Measurements from ENCODE around the gene GBA2. TPM values are rescaled to one million over a fixed set of nuclear protein-coding genes. Genes with fewer than 3 reads are reported as not detected.

The GBA2 gene
- total RNA-seq, 1 experiment from 2014 or later, result 16.0 TPM

DNA sequence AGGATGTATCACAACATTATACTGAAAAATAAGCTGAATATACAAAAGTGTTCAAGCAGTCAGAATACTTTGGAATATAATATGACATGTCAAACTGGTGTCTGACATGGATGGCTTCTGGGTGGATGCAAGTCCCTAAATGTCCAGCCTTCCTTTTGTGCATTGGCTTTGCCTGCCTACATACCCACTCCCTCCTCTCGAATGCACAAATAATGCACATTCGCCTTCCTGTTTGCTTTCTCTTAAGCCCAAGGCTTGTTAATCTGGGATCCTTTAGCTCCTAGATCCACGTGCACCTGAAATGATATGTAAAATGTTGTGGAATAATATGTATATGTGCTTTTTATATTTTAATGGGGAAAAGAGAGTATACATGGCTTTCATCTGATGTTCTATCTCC is 29.5 kb upstream of the GBA2 start:
- no peak for DNase-seq (ENCODE audit: low read depth in 1 of 2, low spot score in 2 of 2)
- Histone ChIP-seq H3K27me3 (replicated peaks) (no peaks in the 10 kb centered on the region), H3K36me3 (no peaks in the 10 kb centered on the region), H3K4me1 (replicated peaks) (no peaks in the 10 kb centered on the region), H3K9me3 (replicated peaks) (no peaks in the 10 kb centered on the region), H3K27ac (no peak overlapping the region), H3K4me3 (no peak overlapping the region)

DNA sequence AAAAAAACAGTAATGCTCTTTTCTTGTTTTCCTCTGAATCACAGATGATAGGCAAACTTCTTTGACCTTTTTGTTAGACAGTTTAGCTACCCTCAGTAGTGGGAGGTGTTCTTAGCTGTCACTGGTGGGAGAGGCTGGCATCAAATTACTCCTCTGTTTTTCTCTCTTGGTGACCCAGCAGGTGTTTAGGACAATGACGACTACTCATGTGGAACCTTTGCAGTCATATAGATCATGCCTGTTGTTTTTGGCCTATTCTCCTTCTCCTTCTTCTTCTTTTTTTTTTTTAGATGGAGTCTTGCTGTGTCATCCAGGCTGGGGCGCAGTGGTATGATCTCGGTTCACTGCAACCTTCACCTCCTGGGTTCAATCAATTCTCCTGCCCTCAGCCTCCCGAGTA is 27.0 kb upstream of the GBA2 start:
- DNase-seq (ENCODE audit: low read depth in 1 of 2, low spot score in 2 of 2), result no peak
- Histone ChIP-seq H3K27me3 (replicated peaks) (no peaks in the 10 kb centered on the region), H3K9me3 (replicated peaks) (no peaks in the 10 kb centered on the region), H3K4me1 (replicated peaks) (no peaks in the 10 kb centered on the region), H3K27ac (no peak overlapping the region), H3K36me3 (no peaks in the 10 kb centered on the region), H3K4me3 (no peak overlapping the region)

DNA sequence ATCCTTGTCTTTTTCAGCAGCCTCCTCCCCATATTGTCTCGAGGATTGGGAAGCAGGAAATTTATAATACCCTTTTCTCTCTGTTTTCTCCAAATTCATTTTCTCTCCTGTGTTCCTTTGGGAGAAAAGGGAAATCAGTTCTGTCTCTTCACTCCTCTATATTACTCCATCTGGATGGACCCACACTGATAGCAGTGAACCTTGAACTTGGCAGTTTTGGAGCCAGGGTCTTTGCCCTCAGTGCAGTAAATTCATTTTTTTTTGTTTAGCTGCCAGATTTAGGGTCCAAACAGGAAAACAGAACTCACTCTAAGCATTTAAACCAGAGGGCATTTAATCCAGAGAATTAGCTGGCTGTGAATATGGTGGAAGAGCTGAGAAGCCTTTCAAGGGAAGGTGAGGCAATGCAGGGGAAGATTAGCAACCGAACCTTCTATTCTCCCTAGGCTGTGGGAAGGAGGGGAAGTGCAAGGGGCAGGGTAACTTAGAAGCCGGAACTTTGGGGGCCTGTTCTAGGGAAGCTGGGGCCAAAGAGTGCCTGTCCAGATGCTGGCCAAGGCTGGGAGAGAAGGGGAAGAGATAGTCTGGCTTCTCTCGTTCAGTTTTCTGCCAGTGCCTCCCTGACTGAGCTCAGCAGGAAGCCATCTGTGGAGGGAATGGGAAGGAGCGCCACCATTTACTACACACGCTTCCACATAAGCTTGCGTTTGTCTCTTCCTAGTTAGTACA is 26.0 kb upstream of the GBA2 start:
- H3K36me3 ChIP-seq, result no peaks in the 10 kb centered on the region
- no peaks in the 10 kb centered on the region for H3K4me1 ChIP-seq (replicated peaks)
- H3K9me3 ChIP-seq (replicated peaks), result no peaks in the 10 kb centered on the region
- DNase-seq (ENCODE audit: low read depth in 1 of 2, low spot score in 2 of 2), result no peak
- no peaks in the 10 kb centered on the region for H3K27me3 ChIP-seq (replicated peaks)
- no peak overlapping the region for H3K27ac ChIP-seq
- H3K4me3 ChIP-seq, result no peak overlapping the region

DNA sequence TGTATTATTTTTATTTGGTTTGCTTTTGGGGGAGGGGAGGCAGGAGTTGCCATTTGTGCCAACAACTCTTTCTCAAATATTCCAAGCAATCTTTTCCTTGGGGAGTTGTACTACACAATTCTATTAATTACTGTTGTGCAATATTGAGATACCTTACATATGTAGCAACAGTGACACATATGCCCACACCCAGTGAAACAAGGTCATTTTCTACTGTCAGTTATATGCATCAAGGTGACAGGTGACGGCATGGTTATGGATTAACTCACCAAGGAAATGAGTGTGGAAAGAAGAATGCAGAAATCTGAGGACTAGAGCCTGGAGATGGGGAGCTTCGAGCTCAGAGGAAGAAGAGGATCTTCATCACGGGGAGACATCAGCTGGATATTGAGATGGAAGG is 22.9 kb upstream of the GBA2 start:
- no peaks in the 10 kb centered on the region for H3K4me1 ChIP-seq (replicated peaks)
- no peak overlapping the region for H3K27ac ChIP-seq
- DNase-seq (ENCODE audit: low read depth in 1 of 2, low spot score in 2 of 2), result no peak
- no peaks in the 10 kb centered on the region for H3K36me3 ChIP-seq
- no peaks in the 10 kb centered on the region for H3K9me3 ChIP-seq (replicated peaks)
- H3K4me3 ChIP-seq, result no peak overlapping the region
- H3K27me3 ChIP-seq (replicated peaks), result no peaks in the 10 kb centered on the region

DNA sequence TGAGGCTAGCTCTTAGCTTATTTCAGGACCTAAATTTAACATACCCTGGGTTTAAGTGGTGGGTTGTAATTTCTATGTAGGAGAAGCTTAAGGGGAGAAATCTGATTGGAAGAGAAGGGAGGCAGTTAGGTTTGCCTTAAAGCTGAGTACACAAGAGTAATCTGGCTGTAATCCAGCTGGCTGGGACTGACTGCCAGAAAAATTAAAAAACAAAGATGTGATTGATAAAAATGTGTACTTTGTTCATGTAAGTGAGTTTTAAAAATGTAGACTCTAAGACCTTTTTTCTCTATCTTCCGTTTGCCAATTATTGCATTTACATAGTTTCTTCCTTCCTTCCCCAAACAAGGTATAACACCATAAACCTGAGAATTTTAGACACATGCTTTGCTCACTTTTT is 22.5 kb upstream of the GBA2 start:
- H3K27ac ChIP-seq, result no peak overlapping the region
- H3K36me3 ChIP-seq, result no peaks in the 10 kb centered on the region
- H3K4me1 ChIP-seq (replicated peaks), result no peaks in the 10 kb centered on the region
- H3K4me3 ChIP-seq, result no peak overlapping the region
- DNase-seq (ENCODE audit: low read depth in 1 of 2, low spot score in 2 of 2), result no peak
- no peaks in the 10 kb centered on the region for H3K9me3 ChIP-seq (replicated peaks)
- no peaks in the 10 kb centered on the region for H3K27me3 ChIP-seq (replicated peaks)

DNA sequence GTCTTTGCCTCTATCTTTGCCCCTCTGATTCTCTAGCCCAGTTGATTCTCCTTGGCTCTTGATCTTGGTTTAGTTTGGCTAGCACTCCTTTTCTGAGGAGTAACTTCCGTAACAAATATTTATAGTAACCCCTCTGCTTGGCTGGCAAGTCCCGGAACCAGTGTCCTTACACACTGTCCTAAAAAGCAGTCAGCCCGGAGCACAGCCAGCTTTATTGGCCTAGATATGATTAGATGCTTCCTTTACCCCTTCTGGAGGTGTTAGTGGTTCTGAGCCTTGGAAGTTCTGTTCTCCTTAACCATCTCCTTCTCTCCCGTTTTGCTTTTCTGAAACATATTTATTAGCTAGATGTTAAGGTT is 22.0 kb upstream of the GBA2 start:
- DNase-seq (ENCODE audit: low read depth in 1 of 2, low spot score in 2 of 2), result no peak
- Histone ChIP-seq H3K4me1 (replicated peaks) (no peaks in the 10 kb centered on the region), H3K27me3 (replicated peaks) (no peaks in the 10 kb centered on the region), H3K4me3 (no peak overlapping the region), H3K27ac (no peak overlapping the region), H3K36me3 (no peaks in the 10 kb centered on the region), H3K9me3 (replicated peaks) (no peaks in the 10 kb centered on the region)

DNA sequence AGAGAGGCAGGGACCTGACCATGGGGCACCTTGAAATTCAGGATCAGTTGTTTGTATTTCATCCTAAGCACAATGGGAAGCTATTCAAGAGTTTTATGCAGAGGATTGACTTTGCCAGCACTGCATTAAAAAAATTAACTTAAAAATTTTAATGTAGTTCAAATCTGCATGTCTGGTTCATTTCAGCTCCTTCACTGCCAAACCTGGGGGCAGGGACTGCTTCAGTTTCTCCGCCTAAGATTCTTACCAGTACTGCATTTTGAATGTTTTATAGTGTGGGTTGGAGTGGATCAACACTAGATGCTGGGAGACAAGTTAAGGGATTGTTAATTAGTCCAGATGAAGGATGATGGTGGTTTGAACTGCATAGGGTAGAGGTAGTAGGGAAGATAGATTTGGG is 20.7 kb upstream of the GBA2 start:
- H3K9me3 ChIP-seq (replicated peaks), result no peaks in the 10 kb centered on the region
- H3K27ac ChIP-seq, result no peak overlapping the region
- H3K4me3 ChIP-seq, result no peak overlapping the region
- no peak for DNase-seq (ENCODE audit: low read depth in 1 of 2, low spot score in 2 of 2)
- no peaks in the 10 kb centered on the region for H3K27me3 ChIP-seq (replicated peaks)
- no peaks in the 10 kb centered on the region for H3K4me1 ChIP-seq (replicated peaks)
- H3K36me3 ChIP-seq, result no peaks in the 10 kb centered on the region

DNA sequence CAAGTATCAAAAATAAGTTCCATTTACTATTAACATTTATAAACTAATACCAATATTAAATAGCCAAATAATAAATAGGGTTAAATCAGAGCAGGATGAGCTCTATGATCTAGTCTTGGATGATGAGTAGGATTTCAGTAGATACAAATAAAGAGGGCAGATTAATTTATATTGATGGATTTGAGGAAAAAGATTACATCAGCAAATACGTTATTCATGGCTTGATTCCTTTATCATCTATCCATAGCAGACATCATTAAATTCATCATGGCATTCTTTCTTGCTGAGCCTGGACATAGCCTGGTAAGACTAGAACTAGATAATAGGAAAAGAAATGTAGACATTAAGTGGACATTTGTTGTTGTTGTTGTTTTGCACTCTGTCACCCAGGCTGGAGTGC is 18.4 kb upstream of the GBA2 start:
- no peaks in the 10 kb centered on the region for H3K9me3 ChIP-seq (replicated peaks)
- DNase-seq (ENCODE audit: low read depth in 1 of 2, low spot score in 2 of 2), result no peak
- H3K27me3 ChIP-seq (replicated peaks), result no peaks in the 10 kb centered on the region
- H3K4me3 ChIP-seq, result no peak overlapping the region
- no peaks in the 10 kb centered on the region for H3K4me1 ChIP-seq (replicated peaks)
- H3K36me3 ChIP-seq, result no peaks in the 10 kb centered on the region
- H3K27ac ChIP-seq, result no peak overlapping the region

DNA sequence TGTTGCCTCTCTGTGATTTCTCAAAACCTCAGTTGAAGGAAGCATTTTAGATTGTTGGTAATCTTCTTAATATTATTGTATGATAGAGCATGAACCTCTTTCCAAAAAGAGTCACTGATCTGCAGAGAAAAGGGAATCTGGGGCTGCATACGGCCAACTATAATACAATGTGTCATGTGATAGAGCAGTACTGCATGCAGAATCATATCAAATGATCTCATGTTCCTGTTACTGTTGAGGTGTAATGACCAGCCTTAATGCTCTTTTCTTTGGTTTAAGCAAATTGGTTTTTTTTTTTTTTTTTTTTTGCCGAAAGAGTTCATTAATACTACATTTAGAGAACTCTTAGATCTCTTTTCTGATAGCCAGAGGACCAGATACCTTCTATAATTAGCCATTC is 18.0 kb upstream of the GBA2 start:
- Histone ChIP-seq H3K27ac (no peak overlapping the region), H3K27me3 (replicated peaks) (no peaks in the 10 kb centered on the region), H3K9me3 (replicated peaks) (no peaks in the 10 kb centered on the region), H3K4me1 (replicated peaks) (no peaks in the 10 kb centered on the region), H3K36me3 (no peaks in the 10 kb centered on the region), H3K4me3 (no peak overlapping the region)
- no peak for DNase-seq (ENCODE audit: low read depth in 1 of 2, low spot score in 2 of 2)

DNA sequence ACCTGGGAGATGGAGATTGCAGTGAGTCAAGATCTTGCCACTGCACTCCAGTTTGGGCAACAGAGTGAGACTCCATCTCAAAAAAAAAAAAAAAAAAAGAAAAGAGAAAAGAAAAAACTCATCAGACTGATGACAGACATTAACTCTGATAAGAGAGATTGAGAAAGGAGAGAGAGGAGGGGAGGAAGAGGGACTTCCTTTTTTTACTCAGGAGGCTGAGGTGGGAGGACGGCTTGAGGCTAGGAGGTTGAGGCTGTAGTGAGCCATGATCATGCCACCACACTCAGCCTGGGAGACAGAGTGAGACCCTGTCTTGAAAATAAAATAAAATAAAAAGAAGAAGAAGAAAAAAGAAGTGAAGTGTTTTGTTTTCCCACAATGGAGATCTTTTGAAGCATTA is 14.8 kb upstream of the GBA2 start:
- no peak overlapping the region for H3K27ac ChIP-seq
- no peak for DNase-seq (ENCODE audit: low read depth in 1 of 2, low spot score in 2 of 2)
- H3K27me3 ChIP-seq (replicated peaks), result no peaks in the 10 kb centered on the region
- no peaks in the 10 kb centered on the region for H3K4me1 ChIP-seq (replicated peaks)
- H3K4me3 ChIP-seq, result no peak overlapping the region
- H3K36me3 ChIP-seq, result no peaks in the 10 kb centered on the region
- H3K9me3 ChIP-seq (replicated peaks), result no peaks in the 10 kb centered on the region

DNA sequence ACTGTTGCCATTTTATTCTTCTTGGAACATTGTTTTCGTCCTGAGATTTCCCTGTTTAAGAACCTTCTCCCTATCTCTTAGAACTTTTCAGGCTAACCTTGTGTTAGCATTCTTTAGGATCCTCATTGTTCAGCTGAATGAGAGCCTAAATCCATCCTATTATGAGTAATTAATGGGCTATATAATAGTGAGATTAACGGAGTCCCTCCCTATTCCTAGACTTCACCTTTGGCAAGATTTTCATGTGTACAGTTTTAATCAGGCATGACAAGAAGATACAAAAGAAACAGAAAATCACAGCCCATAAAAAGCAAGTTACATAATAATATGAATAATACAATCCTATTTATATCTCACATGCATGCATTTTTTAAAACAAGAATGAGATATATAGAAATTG is 14.2 kb upstream of the GBA2 start:
- DNase-seq (ENCODE audit: low read depth in 1 of 2, low spot score in 2 of 2), result no peak
- Histone ChIP-seq H3K9me3 (replicated peaks) (no peaks in the 10 kb centered on the region), H3K36me3 (no peaks in the 10 kb centered on the region), H3K27me3 (replicated peaks) (no peaks in the 10 kb centered on the region), H3K27ac (no peak overlapping the region), H3K4me3 (no peak overlapping the region), H3K4me1 (replicated peaks) (no peaks in the 10 kb centered on the region)

DNA sequence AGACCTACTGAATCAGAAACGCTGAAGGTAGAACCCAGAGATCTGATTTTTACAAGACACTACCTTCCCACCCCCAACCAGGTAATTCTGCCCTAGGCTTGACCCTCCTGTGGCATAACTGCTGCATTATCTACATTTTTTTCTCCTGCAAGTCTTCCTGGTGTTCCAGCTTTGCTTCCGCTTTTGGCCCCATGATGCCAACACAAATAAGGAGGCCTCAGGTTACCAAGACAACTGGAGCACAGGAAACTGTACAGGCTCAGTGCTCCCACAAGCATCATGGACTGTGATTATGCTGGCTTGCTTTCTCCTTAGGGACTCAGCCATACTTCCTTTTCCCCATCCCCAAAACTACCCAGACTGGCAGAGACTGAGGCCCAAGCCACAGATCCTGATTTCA is 11.6 kb upstream of the GBA2 start:
- DNase-seq (ENCODE audit: low read depth in 1 of 2, low spot score in 2 of 2), result peak in 1 of 2 experiments; percentile 2
- Histone ChIP-seq H3K27me3 (replicated peaks) (no peaks in the 10 kb centered on the region), H3K27ac (no peak overlapping the region), H3K36me3 (no peaks in the 10 kb centered on the region), H3K9me3 (replicated peaks) (no peaks in the 10 kb centered on the region), H3K4me3 (no peak overlapping the region), H3K4me1 (replicated peaks) (no peaks in the 10 kb centered on the region)

DNA sequence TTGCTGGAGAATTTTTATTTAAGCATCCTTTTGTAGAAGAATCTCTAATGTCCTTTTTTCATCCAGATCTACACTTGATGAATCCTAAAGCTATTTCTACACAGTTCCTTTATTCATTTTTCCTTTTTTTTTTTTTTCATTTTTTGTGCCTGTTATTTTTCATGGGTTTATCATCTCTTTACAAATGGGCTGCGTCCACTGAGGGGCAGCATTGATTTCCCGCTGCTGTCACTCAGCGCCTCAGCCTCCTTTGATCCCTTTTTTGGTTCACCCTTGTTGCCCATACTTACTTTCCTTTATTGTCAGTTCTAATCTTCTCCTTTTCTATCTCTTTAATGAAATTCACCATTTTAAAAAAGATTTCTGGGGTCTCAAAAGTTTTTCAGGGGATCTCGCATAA is 10.8 kb upstream of the GBA2 start:
- H3K27me3 ChIP-seq (replicated peaks), result no peaks in the 10 kb centered on the region
- no peak for DNase-seq (ENCODE audit: low read depth in 1 of 2, low spot score in 2 of 2)
- no peak overlapping the region for H3K4me3 ChIP-seq
- no peaks in the 10 kb centered on the region for H3K4me1 ChIP-seq (replicated peaks)
- no peak overlapping the region for H3K27ac ChIP-seq
- no peaks in the 10 kb centered on the region for H3K9me3 ChIP-seq (replicated peaks)
- H3K36me3 ChIP-seq, result no peaks in the 10 kb centered on the region

DNA sequence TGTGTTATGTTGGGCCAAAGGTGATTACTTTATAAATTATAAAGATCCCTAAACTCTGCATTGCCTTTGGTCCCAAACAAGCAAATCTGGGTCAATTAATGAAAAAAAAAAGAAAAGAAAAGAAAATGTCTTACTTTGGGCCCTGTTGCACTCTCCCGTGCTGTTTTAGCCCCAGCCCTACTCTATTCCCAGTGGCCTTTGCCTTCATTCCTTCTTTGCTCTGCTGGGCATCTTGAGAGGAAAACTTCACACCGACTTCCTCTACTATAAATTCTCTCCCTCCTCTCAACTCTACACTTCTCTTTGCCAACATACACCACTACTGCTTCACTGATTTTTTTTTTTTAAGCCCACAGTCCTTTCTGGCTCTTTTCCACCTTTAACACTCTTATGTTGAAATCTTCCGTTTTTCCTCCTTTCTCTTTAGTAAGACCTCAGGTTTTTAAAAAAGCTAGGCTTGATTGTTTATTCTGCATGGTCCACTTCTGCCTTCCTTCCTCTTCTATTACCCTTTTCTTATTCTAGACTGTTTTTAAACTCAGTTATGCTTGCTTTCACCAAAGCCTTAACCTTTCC is 9.5 kb upstream of the GBA2 start:
- Histone ChIP-seq H3K27me3 (replicated peaks) (no peaks in the 10 kb centered on the region), H3K9me3 (replicated peaks) (no peaks in the 10 kb centered on the region), H3K27ac (no peak overlapping the region), H3K4me1 (replicated peaks) (no peaks in the 10 kb centered on the region), H3K4me3 (no peak overlapping the region), H3K36me3 (no peaks in the 10 kb centered on the region)
- DNase-seq (ENCODE audit: low read depth in 1 of 2, low spot score in 2 of 2), result no peak

DNA sequence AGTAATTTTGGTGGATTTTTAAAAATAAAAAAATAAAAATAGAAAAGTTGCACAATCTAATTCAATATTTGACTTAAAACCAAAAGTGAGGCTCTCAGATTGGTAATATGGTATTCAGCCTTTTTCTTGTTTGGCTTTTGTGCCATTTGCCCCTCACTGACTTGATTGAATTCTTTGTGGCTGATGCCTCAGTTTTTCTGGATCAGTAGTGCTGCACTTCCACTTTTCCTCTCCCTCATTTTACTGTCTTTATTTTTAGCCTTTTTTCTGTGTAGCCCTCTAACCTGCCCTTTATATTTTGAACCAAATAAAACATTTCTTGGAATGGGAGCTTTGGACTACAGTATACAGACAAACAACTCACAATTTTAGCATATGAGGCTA is 8.9 kb upstream of the GBA2 start:
- no peaks in the 10 kb centered on the region for H3K36me3 ChIP-seq
- H3K4me1 ChIP-seq (replicated peaks), result no peaks in the 10 kb centered on the region
- H3K27me3 ChIP-seq (replicated peaks), result no peaks in the 10 kb centered on the region
- H3K27ac ChIP-seq, result no peak overlapping the region
- H3K4me3 ChIP-seq, result no peak overlapping the region
- DNase-seq (ENCODE audit: low read depth in 1 of 2, low spot score in 2 of 2), result no peak
- H3K9me3 ChIP-seq (replicated peaks), result no peaks in the 10 kb centered on the region

All from SJSA1 (cell line).